MM.1S (cell line): Measurements from ENCODE around the gene PSMA2.
A peak's percentile ranks its signal among the peaks of the same experiment; 100 is the strongest.

Experiments used
- DNase-seq: peaks from one replicate; pipeline ENCODE4 v3.0.0-alpha.2; 2015
- H2AFZ ChIP-seq: fragments of 300-600 bp; sonication (generic); 2 replicates; pipeline ENCODE4 v1.6.0; 2016; ENCODE audit warnings: antibody characterized with exemption, low read length
- H3F3A ChIP-seq: fragments of 300-600 bp; sonication (generic); 2 replicates; pipeline ENCODE4 v1.6.1; 2016; ENCODE audit warnings: mild to moderate bottlenecking, antibody characterized with exemption, low read length, moderate library complexity, mixed read lengths; ENCODE audit not compliant: insufficient read depth
- H3K27ac ChIP-seq: fragments of 300-600 bp; sonication (generic); 2 replicates; pipeline ENCODE4 v1.5.1; 2016; ENCODE audit warnings: mild to moderate bottlenecking, low read length
- H3K27me3 ChIP-seq: fragments of 300-600 bp; sonication (generic); replicated peaks from 2 replicates; pipeline ENCODE4 v1.6.0; 2016; ENCODE audit warnings: low read length; ENCODE audit not compliant: insufficient read depth
- H3K36me3 ChIP-seq: fragments of 300-600 bp; sonication (generic); replicated peaks from 2 replicates; pipeline ENCODE4 v1.6.1; 2016; ENCODE audit warnings: mild to moderate bottlenecking, low read length, mixed read lengths; ENCODE audit not compliant: insufficient read depth
- H3K4me1 ChIP-seq: fragments of 300-600 bp; sonication (generic); 2 replicates; pipeline ENCODE4 v1.6.1; 2016; ENCODE audit warnings: low read length, mixed read lengths
- H3K4me2 ChIP-seq: fragments of 300-600 bp; sonication (generic); 2 replicates; pipeline ENCODE4 v1.6.0; 2016; ENCODE audit warnings: low read depth, low read length
- H3K4me3 ChIP-seq: fragments of 300-600 bp; sonication (generic); 2 replicates; pipeline ENCODE4 v1.5.1; 2016; ENCODE audit warnings: low read length, mixed read lengths
- H3K79me2 ChIP-seq: fragments of 300-600 bp; sonication (generic); 2 replicates; pipeline ENCODE4 v1.6.1; 2016; ENCODE audit warnings: mixed run types, low read length, mixed read lengths
- H3K9ac ChIP-seq: fragments of 300-600 bp; sonication (generic); 2 replicates; pipeline ENCODE4 v1.6.1; 2016; ENCODE audit warnings: low read length, mixed read lengths
- H3K9me2 ChIP-seq: fragments of 300-600 bp; sonication (generic); replicated peaks from 2 replicates; pipeline ENCODE4 v1.6.1; 2016; ENCODE audit warnings: mild to moderate bottlenecking, low read length, mixed read lengths; ENCODE audit not compliant: insufficient read depth
- H3K9me3 ChIP-seq: fragments of 300-600 bp; sonication (generic); replicated peaks from 2 replicates; pipeline ENCODE4 v1.6.1; 2016; ENCODE audit warnings: mild to moderate bottlenecking, low read length, mixed read lengths; ENCODE audit not compliant: insufficient read depth
- H4K20me1 ChIP-seq: fragments of 300-600 bp; sonication (generic); 2 replicates; pipeline ENCODE4 v1.6.1; 2016; ENCODE audit warnings: mild to moderate bottlenecking, low read length, moderate library complexity, mixed read lengths; ENCODE audit not compliant: insufficient read depth
- EZH2 ChIP-seq: fragments of 300-600 bp; sonication (generic); optimal IDR thresholded peaks from 2 replicates; pipeline ENCODE3; 2017; ENCODE audit warnings: low read depth, mild to moderate bottlenecking, antibody characterized with exemption, low read length, mixed read lengths
- EZH2phosphoT487 ChIP-seq: fragments of 300-600 bp; sonication (generic); IDR thresholded peaks from 2 replicates; pipeline ENCODE4 v1.6.1; 2018; ENCODE audit warnings: antibody characterized with exemption, low read length
- TF ChIP-seq, protein P1 (sequence below): fragments of 300-600 bp; sonication (generic); IDR thresholded peaks from 2 replicates; pipeline ENCODE4 v1.5.1; 2016; ENCODE audit warnings: antibody characterized with exemption, low read length, mixed read lengths

PSMA2 gene

DNA sequence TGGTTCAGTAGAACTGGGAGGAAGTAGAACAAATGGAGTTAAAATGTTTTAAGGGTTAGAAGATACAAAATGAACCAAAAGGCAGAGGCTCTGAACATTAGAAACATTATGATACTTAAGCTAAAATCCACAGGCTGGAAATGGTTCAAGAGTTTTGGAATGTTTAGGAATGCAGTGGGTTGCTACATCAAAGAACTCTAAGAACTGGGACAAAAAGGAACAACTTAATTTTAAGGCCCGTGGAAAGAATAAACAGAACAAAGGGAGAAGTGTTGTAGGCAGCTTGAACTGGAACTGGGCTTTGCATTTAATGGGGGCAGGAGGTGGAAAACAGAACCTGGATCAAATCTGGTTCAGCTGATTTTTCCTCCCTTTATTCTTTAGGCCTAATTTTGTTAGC lies 16.6 kb downstream of the PSMA2 start:
- Histone ChIP-seq H3K36me3 (peaks cover 15% of the 10 kb centered on the region; the same call in 1 of the 2 replicates), H4K20me1 (no peaks in the 10 kb centered on the region), H2AFZ (no peak overlapping the region), H3K79me2 (peaks cover 14% of the 10 kb centered on the region), H3K9me2 (no peaks in the 10 kb centered on the region), H3F3A (peaks cover 26% of the 10 kb centered on the region), H3K9me3 (no peaks in the 10 kb centered on the region), H3K4me3 (no peak overlapping the region), H3K4me2 (no peak overlapping the region), H3K27me3 (no peaks in the 10 kb centered on the region), H3K27ac (no peak overlapping the region), H3K9ac (no peak overlapping the region), H3K4me1 (peaks cover 27% of the 10 kb centered on the region)
- TF ChIP-seq EZH2 (no peak), EZH2phosphoT487 (no peak)
- TF ChIP-seq, protein P1, sequence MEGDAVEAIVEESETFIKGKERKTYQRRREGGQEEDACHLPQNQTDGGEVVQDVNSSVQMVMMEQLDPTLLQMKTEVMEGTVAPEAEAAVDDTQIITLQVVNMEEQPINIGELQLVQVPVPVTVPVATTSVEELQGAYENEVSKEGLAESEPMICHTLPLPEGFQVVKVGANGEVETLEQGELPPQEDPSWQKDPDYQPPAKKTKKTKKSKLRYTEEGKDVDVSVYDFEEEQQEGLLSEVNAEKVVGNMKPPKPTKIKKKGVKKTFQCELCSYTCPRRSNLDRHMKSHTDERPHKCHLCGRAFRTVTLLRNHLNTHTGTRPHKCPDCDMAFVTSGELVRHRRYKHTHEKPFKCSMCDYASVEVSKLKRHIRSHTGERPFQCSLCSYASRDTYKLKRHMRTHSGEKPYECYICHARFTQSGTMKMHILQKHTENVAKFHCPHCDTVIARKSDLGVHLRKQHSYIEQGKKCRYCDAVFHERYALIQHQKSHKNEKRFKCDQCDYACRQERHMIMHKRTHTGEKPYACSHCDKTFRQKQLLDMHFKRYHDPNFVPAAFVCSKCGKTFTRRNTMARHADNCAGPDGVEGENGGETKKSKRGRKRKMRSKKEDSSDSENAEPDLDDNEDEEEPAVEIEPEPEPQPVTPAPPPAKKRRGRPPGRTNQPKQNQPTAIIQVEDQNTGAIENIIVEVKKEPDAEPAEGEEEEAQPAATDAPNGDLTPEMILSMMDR: no peak
- no peak for DNase-seq

DNA sequence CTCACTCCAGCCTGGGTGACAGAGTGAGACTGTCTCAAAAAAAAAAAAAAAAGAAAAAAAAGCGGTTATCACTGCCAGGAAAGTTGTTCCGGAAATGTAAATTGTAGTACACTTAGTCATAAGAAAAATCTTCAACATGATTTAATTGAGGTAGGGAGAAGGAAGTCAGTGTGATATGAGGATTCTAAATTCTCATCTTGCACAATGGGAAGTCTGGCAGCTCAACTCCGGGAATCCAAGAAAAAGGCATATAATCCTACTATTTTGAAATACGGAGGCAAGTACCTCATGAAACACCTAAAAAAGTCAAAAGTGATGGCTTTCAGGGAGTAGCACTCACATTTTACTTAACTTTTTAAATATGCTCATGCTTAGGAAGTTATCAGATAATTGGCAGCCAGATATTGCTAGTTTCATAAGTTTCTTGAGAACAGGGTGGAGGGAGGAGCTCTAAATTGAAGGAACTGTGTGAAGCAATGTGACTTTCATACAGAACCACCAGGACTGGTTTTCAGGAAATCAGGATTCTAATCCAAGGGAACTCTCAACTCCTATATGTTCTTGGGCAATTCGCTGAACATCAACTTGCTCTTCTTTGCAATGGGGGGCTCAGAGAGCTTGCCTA lies 17.4 kb downstream of the PSMA2 start:
- no peak overlapping the region for H2AFZ ChIP-seq
- peaks cover 27% of the 10 kb centered on the region for H3K4me1 ChIP-seq
- H3K79me2 ChIP-seq: peaks cover 9% of the 10 kb centered on the region
- no peaks in the 10 kb centered on the region for H4K20me1 ChIP-seq
- no peaks in the 10 kb centered on the region for H3K9me2 ChIP-seq
- no peak for DNase-seq
- H3K27me3 ChIP-seq: no peaks in the 10 kb centered on the region
- H3K9ac ChIP-seq: no peak overlapping the region
- peaks cover 26% of the 10 kb centered on the region for H3F3A ChIP-seq
- H3K9me3 ChIP-seq: no peaks in the 10 kb centered on the region
- H3K4me3 ChIP-seq: no peak overlapping the region
- no peak overlapping the region; the same call in 1 of the 2 replicates for H3K27ac ChIP-seq
- H3K36me3 ChIP-seq: peaks cover 10% of the 10 kb centered on the region; the same call in 1 of the 2 replicates
- TF ChIP-seq, protein P1: no peak
- no peak for TF ChIP-seq EZH2phosphoT487
- H3K4me2 ChIP-seq: no peak overlapping the region

DNA sequence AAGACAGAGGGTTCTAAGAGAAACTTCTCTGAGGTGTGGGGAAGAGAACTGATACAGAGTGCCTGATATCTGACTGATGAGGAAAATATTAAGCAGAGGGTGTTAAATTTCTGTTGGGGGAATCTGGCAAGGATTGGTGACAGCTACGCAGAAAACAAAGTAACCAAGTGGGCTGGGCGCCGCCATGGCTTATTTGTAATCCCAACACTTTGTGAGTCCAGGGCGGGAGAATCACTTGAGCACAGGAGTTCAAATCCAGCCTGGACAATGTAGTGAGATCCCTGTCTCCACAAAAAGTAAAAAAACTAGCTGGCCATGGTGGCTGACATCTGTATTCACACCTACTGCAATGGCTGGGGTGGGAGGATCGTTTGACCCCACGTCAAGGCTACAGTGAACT lies 18.0 kb downstream of the PSMA2 start:
- H3K79me2 ChIP-seq: peaks cover 4% of the 10 kb centered on the region; the same call in 1 of the 2 replicates
- no peaks in the 10 kb centered on the region for H4K20me1 ChIP-seq
- H3K9me2 ChIP-seq: no peaks in the 10 kb centered on the region
- DNase-seq: no peak
- H3K9me3 ChIP-seq: no peaks in the 10 kb centered on the region
- H3K4me1 ChIP-seq: peaks cover 27% of the 10 kb centered on the region
- no peaks in the 10 kb centered on the region for H3K27me3 ChIP-seq
- H3K36me3 ChIP-seq: peaks cover 6% of the 10 kb centered on the region; the same call in 1 of the 2 replicates
- TF ChIP-seq EZH2phosphoT487 (no peak), EZH2 (no peak)
- TF ChIP-seq, protein P1: no peak
- no peak overlapping the region for H3K4me3 ChIP-seq
- no peak overlapping the region for H3K9ac ChIP-seq
- peak overlapping the region; percentile 58; the same call in 1 of the 2 replicates for H3K27ac ChIP-seq
- H3K4me2 ChIP-seq: peak overlapping the region; percentile 5; the same call in 1 of the 2 replicates
- H3F3A ChIP-seq: peaks cover 26% of the 10 kb centered on the region
- H2AFZ ChIP-seq: no peak overlapping the region
